ENCODE results near the gene PEX16.

The PEX16 gene

DNA sequence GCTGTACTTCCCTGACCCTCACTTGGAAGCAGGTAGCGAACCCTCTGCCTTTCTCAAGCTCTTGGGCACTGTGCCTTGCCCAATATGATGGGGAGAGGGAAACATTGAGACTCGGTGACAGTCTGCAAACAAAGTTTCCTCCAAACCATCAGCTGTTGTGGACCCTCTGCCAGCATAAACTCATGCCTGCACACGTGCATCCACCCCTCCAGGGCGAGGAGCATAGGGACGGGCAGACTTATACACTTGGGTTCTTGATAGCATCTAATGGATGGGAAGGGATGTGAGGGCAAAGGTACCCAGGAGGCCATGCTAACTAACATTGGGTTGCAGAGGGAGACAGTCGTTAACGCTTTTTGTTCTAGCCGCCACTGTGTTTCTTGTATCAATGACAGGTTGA lies 40.5 kb downstream of the PEX16 start:
- Histone ChIP-seq H3K27me3 (ENCODE audit: control insufficient read depth, insufficient read depth, low read length) (no peaks in the 10 kb centered on the region), H3K9me3 (ENCODE audit: control insufficient read depth, low read length) (no peaks in the 10 kb centered on the region), H3K9ac (no peak overlapping the region), H3K27ac (no peak overlapping the region), H3K4me2 (ENCODE audit: low read length) (no peak overlapping the region), H3K79me2 (no peaks in the 10 kb centered on the region), H3K36me3 (ENCODE audit: control insufficient read depth, insufficient read depth, low read length) (no peaks in the 10 kb centered on the region), H3K4me1 (no peaks in the 10 kb centered on the region), H2AFZ (no peak overlapping the region), H3K4me3 (ENCODE audit: low read depth, low read length) (no peak overlapping the region)
- TF ChIP-seq, protein P1, sequence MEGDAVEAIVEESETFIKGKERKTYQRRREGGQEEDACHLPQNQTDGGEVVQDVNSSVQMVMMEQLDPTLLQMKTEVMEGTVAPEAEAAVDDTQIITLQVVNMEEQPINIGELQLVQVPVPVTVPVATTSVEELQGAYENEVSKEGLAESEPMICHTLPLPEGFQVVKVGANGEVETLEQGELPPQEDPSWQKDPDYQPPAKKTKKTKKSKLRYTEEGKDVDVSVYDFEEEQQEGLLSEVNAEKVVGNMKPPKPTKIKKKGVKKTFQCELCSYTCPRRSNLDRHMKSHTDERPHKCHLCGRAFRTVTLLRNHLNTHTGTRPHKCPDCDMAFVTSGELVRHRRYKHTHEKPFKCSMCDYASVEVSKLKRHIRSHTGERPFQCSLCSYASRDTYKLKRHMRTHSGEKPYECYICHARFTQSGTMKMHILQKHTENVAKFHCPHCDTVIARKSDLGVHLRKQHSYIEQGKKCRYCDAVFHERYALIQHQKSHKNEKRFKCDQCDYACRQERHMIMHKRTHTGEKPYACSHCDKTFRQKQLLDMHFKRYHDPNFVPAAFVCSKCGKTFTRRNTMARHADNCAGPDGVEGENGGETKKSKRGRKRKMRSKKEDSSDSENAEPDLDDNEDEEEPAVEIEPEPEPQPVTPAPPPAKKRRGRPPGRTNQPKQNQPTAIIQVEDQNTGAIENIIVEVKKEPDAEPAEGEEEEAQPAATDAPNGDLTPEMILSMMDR (IDR thresholded peaks at IDR 0.05), result no peak

- Histone ChIP-seq H3K4me1 (no peaks in the 10 kb centered on the region), H3K27ac (no peak overlapping the region), H3K9me3 (ENCODE audit: control insufficient read depth, low read length) (no peaks in the 10 kb centered on the region), H3K9ac (no peak overlapping the region), H3K27me3 (ENCODE audit: control insufficient read depth, insufficient read depth, low read length) (no peaks in the 10 kb centered on the region), H3K79me2 (no peaks in the 10 kb centered on the region), H3K36me3 (ENCODE audit: control insufficient read depth, insufficient read depth, low read length) (no peaks in the 10 kb centered on the region), H3K4me2 (ENCODE audit: low read length) (no peak overlapping the region), H2AFZ (no peak overlapping the region), H3K4me3 (ENCODE audit: low read depth, low read length) (no peak overlapping the region)
- TF ChIP-seq, protein P1 (IDR thresholded peaks at IDR 0.05), result no peak
These were observed 41.3 kb downstream of the PEX16 start for GRCh38 chr11:45876401-45876800.

GRCh38 chr11:45872651-45873356 lies 44.9 kb downstream of the PEX16 start:
- H3K36me3 ChIP-seq (ENCODE audit: control insufficient read depth, insufficient read depth, low read length), result no peaks in the 10 kb centered on the region
- no peaks in the 10 kb centered on the region for H3K9me3 ChIP-seq (ENCODE audit: control insufficient read depth, low read length)
- no peak overlapping the region for H3K4me2 ChIP-seq (ENCODE audit: low read length)
- H3K27ac ChIP-seq, result no peak overlapping the region
- H3K27me3 ChIP-seq (ENCODE audit: control insufficient read depth, insufficient read depth, low read length), result no peaks in the 10 kb centered on the region
- no peak overlapping the region for H3K9ac ChIP-seq
- TF ChIP-seq, protein P1 (IDR thresholded peaks at IDR 0.05), result peak; percentile 51
- no peak overlapping the region for H3K4me3 ChIP-seq (ENCODE audit: low read depth, low read length)
- no peaks in the 10 kb centered on the region for H3K4me1 ChIP-seq
- H3K79me2 ChIP-seq, result no peaks in the 10 kb centered on the region
- H2AFZ ChIP-seq, result no peak overlapping the region

- H3K36me3 ChIP-seq (ENCODE audit: control insufficient read depth, insufficient read depth, low read length), result no peaks in the 10 kb centered on the region
These were observed 46.0 kb downstream of the PEX16 start for GRCh38 chr11:45871638-45872037.

More at GRCh38 chr11:45871638-45872037, 46.0 kb downstream of the PEX16 start:
- no peaks in the 10 kb centered on the region for H3K9me3 ChIP-seq (ENCODE audit: control insufficient read depth, low read length)
- TF ChIP-seq, protein P1 (IDR thresholded peaks at IDR 0.05), result no peak
- no peak overlapping the region for H2AFZ ChIP-seq
- no peak overlapping the region for H3K27ac ChIP-seq
- no peak overlapping the region for H3K4me3 ChIP-seq (ENCODE audit: low read depth, low read length)
- H3K4me2 ChIP-seq (ENCODE audit: low read length), result no peak overlapping the region
- H3K9ac ChIP-seq, result no peak overlapping the region
- no peaks in the 10 kb centered on the region for H3K79me2 ChIP-seq
- H3K27me3 ChIP-seq (ENCODE audit: control insufficient read depth, insufficient read depth, low read length), result no peaks in the 10 kb centered on the region
- no peaks in the 10 kb centered on the region for H3K4me1 ChIP-seq

All from parathyroid adenoma (tissue), 2 donors.